Measurements from ENCODE around the gene TIAL1. TPM values are rescaled to one million over a fixed set of nuclear protein-coding genes. Genes with fewer than 3 reads are reported as not detected.
"Not testable (repeated sequence)": the region's sequence is repeated elsewhere in the genome, so short reads cannot be mapped to it uniquely, and the experiment has no call there.

TIAL1 gene
- 100 to 1,000 TPM; 139 to 160 (median 148) TPM for polyA plus RNA-seq (ENCODE audit: insufficient read length in 3 of 3)

GRCh38 chr10:119596537-119597404 is at the start of gene TIAL1:
TIAL1 (minus strand) TSS chr10:119596964; CDS start chr10:119596465, 499 bp downstream.
- DNase-seq (ENCODE audit: low read depth in 3 of 3, low spot score in 2 of 3): peak; percentile 94 to 99 (median 98)

- DNase-seq (ENCODE audit: low read depth in 3 of 3, low spot score in 2 of 3): no peak
Observed at GRCh38 chr10:119644994-119645393, 48.2 kb upstream of the TIAL1 start.

GRCh38 chr10:119644205-119644814 is 47.5 kb upstream of the TIAL1 start:
- no peak for DNase-seq (ENCODE audit: low read depth in 3 of 3, low spot score in 2 of 3)

GRCh38 chr10:119643306-119644204 is 46.8 kb upstream of the TIAL1 start:
- DNase-seq (ENCODE audit: low read depth in 3 of 3, low spot score in 2 of 3): no peak

GRCh38 chr10:119642556-119643111 is 45.9 kb upstream of the TIAL1 start:
- DNase-seq (ENCODE audit: low read depth in 3 of 3, low spot score in 2 of 3): no peak

GRCh38 chr10:119640875-119641526 is 44.2 kb upstream of the TIAL1 start:
- no peak for DNase-seq (ENCODE audit: low read depth in 3 of 3, low spot score in 2 of 3)

GRCh38 chr10:119640384-119640783 is 43.6 kb upstream of the TIAL1 start:
- DNase-seq (ENCODE audit: low read depth in 3 of 3, low spot score in 2 of 3): no peak

GRCh38 chr10:119638982-119639381 is 42.2 kb upstream of the TIAL1 start:
- no peak for DNase-seq (ENCODE audit: low read depth in 3 of 3, low spot score in 2 of 3)

- no peak for DNase-seq (ENCODE audit: low read depth in 3 of 3, low spot score in 2 of 3)
Observed at GRCh38 chr10:119637631-119638030, 40.9 kb upstream of the TIAL1 start.

- no peak for DNase-seq (ENCODE audit: low read depth in 3 of 3, low spot score in 2 of 3)
Observed at GRCh38 chr10:119634219-119634544, 37.4 kb upstream of the TIAL1 start.

- no peak for DNase-seq (ENCODE audit: low read depth in 3 of 3, low spot score in 2 of 3)
Observed at GRCh38 chr10:119633538-119634218, 36.9 kb upstream of the TIAL1 start.

GRCh38 chr10:119630300-119630699 is 33.5 kb upstream of the TIAL1 start:
- DNase-seq (ENCODE audit: low read depth in 3 of 3, low spot score in 2 of 3): no peak

GRCh38 chr10:119625570-119626280 is 29.0 kb upstream of the TIAL1 start:
- DNase-seq (ENCODE audit: low read depth in 3 of 3, low spot score in 2 of 3): no peak

- DNase-seq (ENCODE audit: low read depth in 3 of 3, low spot score in 2 of 3): no peak
Observed at GRCh38 chr10:119621078-119621384, 24.3 kb upstream of the TIAL1 start.

- no peak for DNase-seq (ENCODE audit: low read depth in 3 of 3, low spot score in 2 of 3)
Observed at GRCh38 chr10:119620241-119621077, 23.7 kb upstream of the TIAL1 start.

GRCh38 chr10:119619811-119620210 is 23.0 kb upstream of the TIAL1 start:
- DNase-seq (ENCODE audit: low read depth in 3 of 3, low spot score in 2 of 3): not testable (repeated sequence)

GRCh38 chr10:119619215-119619614 is 22.5 kb upstream of the TIAL1 start:
- DNase-seq (ENCODE audit: low read depth in 3 of 3, low spot score in 2 of 3): no peak

GRCh38 chr10:119616882-119617570 is 20.3 kb upstream of the TIAL1 start:
- DNase-seq (ENCODE audit: low read depth in 3 of 3, low spot score in 2 of 3): no peak

Data from right renal cortex interstitium (tissue), 3 donors.